ENCODE results near the gene CDH2.

DNA sequence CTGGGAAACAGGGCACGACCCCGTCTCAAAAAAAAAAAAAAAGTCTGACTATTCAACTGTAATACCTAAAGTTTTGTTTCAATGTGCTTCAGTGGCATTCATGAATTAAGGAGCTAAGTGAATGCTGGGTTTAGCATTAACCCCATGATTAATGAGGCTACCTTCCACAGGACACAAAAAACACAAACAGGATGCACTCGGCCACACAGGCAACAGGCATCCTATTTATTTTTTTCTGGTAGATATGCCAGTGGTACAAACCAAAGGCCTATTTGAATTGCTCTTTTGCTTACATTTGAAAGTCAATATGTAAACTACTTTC, 48.3 kb downstream of the CDH2 start:
- no peak for TF ChIP-seq EP300 (IDR thresholded peaks at IDR 0.05)
- TF ChIP-seq, protein P1, sequence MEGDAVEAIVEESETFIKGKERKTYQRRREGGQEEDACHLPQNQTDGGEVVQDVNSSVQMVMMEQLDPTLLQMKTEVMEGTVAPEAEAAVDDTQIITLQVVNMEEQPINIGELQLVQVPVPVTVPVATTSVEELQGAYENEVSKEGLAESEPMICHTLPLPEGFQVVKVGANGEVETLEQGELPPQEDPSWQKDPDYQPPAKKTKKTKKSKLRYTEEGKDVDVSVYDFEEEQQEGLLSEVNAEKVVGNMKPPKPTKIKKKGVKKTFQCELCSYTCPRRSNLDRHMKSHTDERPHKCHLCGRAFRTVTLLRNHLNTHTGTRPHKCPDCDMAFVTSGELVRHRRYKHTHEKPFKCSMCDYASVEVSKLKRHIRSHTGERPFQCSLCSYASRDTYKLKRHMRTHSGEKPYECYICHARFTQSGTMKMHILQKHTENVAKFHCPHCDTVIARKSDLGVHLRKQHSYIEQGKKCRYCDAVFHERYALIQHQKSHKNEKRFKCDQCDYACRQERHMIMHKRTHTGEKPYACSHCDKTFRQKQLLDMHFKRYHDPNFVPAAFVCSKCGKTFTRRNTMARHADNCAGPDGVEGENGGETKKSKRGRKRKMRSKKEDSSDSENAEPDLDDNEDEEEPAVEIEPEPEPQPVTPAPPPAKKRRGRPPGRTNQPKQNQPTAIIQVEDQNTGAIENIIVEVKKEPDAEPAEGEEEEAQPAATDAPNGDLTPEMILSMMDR (IDR thresholded peaks at IDR 0.05): no peak
- TF ChIP-seq POLR2AphosphoS5 (IDR thresholded peaks at IDR 0.05): no peak
